CD8-positive, alpha-beta memory T cell (primary cell): ENCODE data around the gene MCM9. TPM values are rescaled to one million over a fixed set of nuclear protein-coding genes. Genes with fewer than 3 reads are reported as not detected.
A peak's percentile ranks its signal among the peaks of the same experiment; 100 is the strongest.
"Not testable (repeated sequence)": the region's sequence is repeated elsewhere in the genome, so short reads cannot be mapped to it uniquely, and the experiment has no call there.

ENCODE experiments used
- CTCF ChIA-PET: fragments of 350-600 bp; sonication (Branson Sonifier 250); formaldehyde crosslinking; loops from one replicate; lab custom pipeline; 2021; ENCODE audit warnings: antibody characterized with exemption; lab: Charles Lee
- POLR2A ChIA-PET: fragments of 350-600 bp; sonication (Branson Sonifier 250); formaldehyde crosslinking; loops from one replicate; lab custom pipeline; 2021; ENCODE audit warnings: antibody characterized with exemption; lab: Charles Lee
- DNase-seq, 5 donors: peaks; one replicate each; pipeline versions ENCODE4 v3.0.0 to v3.0.0-alpha.2; 2020 to 2022; ENCODE audit warnings: mixed read lengths in 1 of 5
- H3K27ac ChIP-seq: one replicate; pipeline ENCODE4 v1.7.0; 2013; ENCODE audit warnings: low read depth, mild to moderate bottlenecking, low read length, moderate library complexity
- H3K27me3 ChIP-seq: 2 replicates; pipeline ENCODE4 v1.7.0; 2013; ENCODE audit warnings: low read length, mild to moderate bottlenecking; ENCODE audit not compliant: insufficient read depth, poor library complexity, severe bottlenecking
- H3K36me3 ChIP-seq: 2 replicates; pipeline ENCODE4 v1.7.0; 2013; ENCODE audit warnings: mild to moderate bottlenecking, low read length, moderate library complexity; ENCODE audit not compliant: insufficient read depth
- H3K4me1 ChIP-seq: 2 replicates; pipeline ENCODE4 v1.7.0; 2013; ENCODE audit warnings: mild to moderate bottlenecking, low read length, moderate library complexity; ENCODE audit not compliant: insufficient read depth
- H3K4me3 ChIP-seq: 2 replicates; pipeline ENCODE4 v1.7.0; 2013; ENCODE audit warnings: mild to moderate bottlenecking, low read length
- H3K9me3 ChIP-seq: 2 replicates; pipeline ENCODE4 v1.7.0; 2013; ENCODE audit warnings: mild to moderate bottlenecking, low read length
- H3K27ac Mint-ChIP-seq, 8 donors: one replicate each; pipeline ENCODE4 v1.8.0; 2020 to 2021; ENCODE audit warnings: mixed read lengths in 8 of 8, mild to moderate bottlenecking in 6 of 8, inconsistent platforms in 3 of 8, moderate library complexity in 3 of 8
- H3K27me3 Mint-ChIP-seq, 2 donors: one replicate each; pipeline ENCODE4 v1.8.0; 2020 to 2021; ENCODE audit warnings: mixed read lengths in 2 of 2, mild to moderate bottlenecking in 1 of 2, moderate library complexity in 1 of 2
- H3K36me3 Mint-ChIP-seq, 3 donors: one replicate each; pipeline ENCODE4 v1.8.0; 2020 to 2021; ENCODE audit warnings: mixed read lengths in 3 of 3, inconsistent platforms in 1 of 3, mild to moderate bottlenecking in 1 of 3
- H3K4me1 Mint-ChIP-seq, 3 donors: one replicate each; pipeline ENCODE4 v1.8.0; 2020 to 2021; ENCODE audit warnings: mixed read lengths in 3 of 3, inconsistent platforms in 1 of 3, mild to moderate bottlenecking in 1 of 3
- H3K4me3 Mint-ChIP-seq, 7 donors: one replicate each; pipeline ENCODE4 v1.8.0; 2020 to 2021; ENCODE audit warnings: mixed read lengths in 7 of 7, mild to moderate bottlenecking in 6 of 7, moderate library complexity in 4 of 7, inconsistent platforms in 2 of 7
- H3K9me3 Mint-ChIP-seq, 5 donors: one replicate each; pipeline ENCODE4 v1.8.0; 2020 to 2022; ENCODE audit warnings: mixed read lengths in 5 of 5, mild to moderate bottlenecking in 3 of 5, moderate library complexity in 2 of 5, inconsistent platforms in 1 of 5
- polyA plus RNA-seq: library from polyadenylated mRNA; unstranded; fragments of 300-500 nt; fragmentation: Illumina TruSeq; gene quantifications from one replicate; pipeline ENCODE4 v1.2.3, GENCODE V29; 2021
- total RNA-seq, 2 experiments: library from RNA; stranded (reverse); gene quantifications; one replicate each; pipeline ENCODE4 v1.2.3, GENCODE V29; 2021

MCM9 gene
- total and polyA plus RNA-seq, 3 experiments from 2014 or later: 18.0 to 25.2 (median 21.3) TPM

DNA sequence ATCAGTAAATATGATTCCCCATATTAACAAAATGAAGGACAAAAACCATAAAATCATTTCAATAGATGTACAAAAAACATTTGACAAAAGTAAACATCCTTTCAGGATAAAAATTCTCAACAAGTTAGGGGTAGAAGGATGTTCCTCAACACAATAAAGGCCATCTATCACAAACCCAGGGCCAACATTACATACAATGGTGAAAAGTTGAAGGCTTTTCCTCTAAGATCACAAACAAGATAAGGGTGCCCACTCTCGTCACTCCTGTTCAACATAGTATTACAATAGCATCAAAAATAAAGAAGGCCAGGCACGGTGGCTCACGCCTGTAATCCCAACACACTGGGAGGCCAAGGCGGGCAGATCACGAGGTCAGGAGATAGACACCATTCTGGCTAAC, 63.6 kb downstream of the MCM9 start:
- CTCF ChIA-PET: no interaction called here

DNA sequence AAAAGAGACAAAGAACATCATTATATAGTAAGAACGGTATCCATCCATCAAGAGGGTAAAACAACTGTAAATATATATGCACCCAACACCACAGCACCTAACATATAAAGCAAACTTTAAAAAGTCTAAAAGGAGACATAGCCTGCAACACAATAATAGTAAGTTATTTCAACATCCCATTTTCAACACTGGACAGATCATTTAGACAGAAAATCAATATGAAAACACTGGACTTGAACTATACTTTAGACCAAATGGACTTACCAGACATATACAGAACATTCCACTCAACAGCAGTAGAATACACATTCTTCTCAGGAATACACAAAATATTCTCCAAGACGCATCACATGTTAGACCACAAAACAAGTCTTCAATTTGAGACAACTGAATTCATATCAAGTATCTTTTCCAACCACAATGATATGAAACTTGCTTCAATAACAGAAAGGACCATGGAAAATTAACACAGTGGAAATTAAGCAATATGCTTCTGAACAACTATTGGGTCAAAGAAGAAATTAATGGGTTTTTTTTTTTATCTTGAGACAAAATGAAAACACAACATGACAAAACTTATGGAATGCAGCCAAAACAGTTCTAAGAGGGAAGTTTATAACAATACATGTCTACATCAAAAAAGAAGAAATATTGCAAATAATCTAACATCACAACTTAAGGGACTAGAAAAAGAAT, 64.9 kb downstream of the MCM9 start:
- POLR2A ChIA-PET: no interaction called here
- Mint-ChIP-seq H3K4me3 (no peak overlapping the region), H3K9me3 (peaks cover 3 to 16% (median 7%) of the 10 kb centered on the region in 5 donors), H3K27ac (no peak overlapping the region), H3K36me3 (peaks cover 14 to 32% (median 14%) of the 10 kb centered on the region in 3 donors), H3K27me3 (no peaks in the 10 kb centered on the region), H3K4me1 (peaks cover 46 to 66% (median 58%) of the 10 kb centered on the region in 3 donors)
- H3K36me3 ChIP-seq: no peaks in the 10 kb centered on the region
- no peak overlapping the region for H3K4me3 ChIP-seq
- H3K9me3 ChIP-seq: no peaks in the 10 kb centered on the region
- peaks cover 9% of the 10 kb centered on the region for H3K4me1 ChIP-seq
- no peak for DNase-seq
- H3K27ac ChIP-seq: no peak overlapping the region
- CTCF ChIA-PET: no interaction called here
- H3K27me3 ChIP-seq: no peaks in the 10 kb centered on the region

More for the DNA sequence above, 63.6 kb downstream of the MCM9 start:
- no peaks in the 10 kb centered on the region for H3K36me3 ChIP-seq
- H3K27me3 ChIP-seq: no peaks in the 10 kb centered on the region
- H3K4me1 Mint-ChIP-seq: peaks cover 37 to 57% (median 51%) of the 10 kb centered on the region in 3 donors
- H3K4me3 Mint-ChIP-seq: no peak overlapping the region
- no peak overlapping the region for H3K27ac Mint-ChIP-seq
- no peaks in the 10 kb centered on the region for H3K4me1 ChIP-seq
- H3K36me3 Mint-ChIP-seq: peaks cover 12 to 32% (median 16%) of the 10 kb centered on the region in 3 donors
- POLR2A ChIA-PET: no interaction called here
- no peak overlapping the region for H3K27ac ChIP-seq
- no peaks in the 10 kb centered on the region for H3K9me3 ChIP-seq
- no peak overlapping the region for H3K4me3 ChIP-seq
- DNase-seq: no peak
- H3K9me3 Mint-ChIP-seq: peaks cover 1 to 11% (median 4%) of the 10 kb centered on the region in 5 donors
- H3K27me3 Mint-ChIP-seq: no peaks in the 10 kb centered on the region

DNA sequence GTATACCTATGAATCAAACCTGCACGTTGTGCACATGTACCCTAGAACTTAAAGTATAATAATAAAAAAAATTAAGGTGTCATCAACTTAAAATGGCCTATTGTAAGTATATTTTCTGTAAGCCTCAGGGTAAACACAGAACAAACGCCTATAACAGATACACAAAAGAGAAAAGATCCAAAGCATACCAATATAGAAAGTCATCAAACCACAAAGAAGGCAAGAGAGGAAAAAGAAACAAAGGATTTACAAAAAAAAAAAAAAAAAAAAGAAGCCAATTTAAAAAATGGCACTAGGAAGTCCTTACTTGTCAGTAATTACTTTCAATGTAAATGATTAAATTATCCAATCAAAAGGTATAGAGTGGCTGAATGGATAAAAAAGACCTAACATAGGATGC, 65.6 kb downstream of the MCM9 start:
- H3K9me3 Mint-ChIP-seq: peaks cover 3 to 16% (median 7%) of the 10 kb centered on the region in 5 donors
- DNase-seq: no peak
- no peaks in the 10 kb centered on the region for H3K27me3 ChIP-seq
- no peaks in the 10 kb centered on the region for H3K9me3 ChIP-seq
- no peaks in the 10 kb centered on the region for H3K36me3 ChIP-seq
- H3K4me3 Mint-ChIP-seq: no peak overlapping the region
- ChIA-PET CTCF (no interaction called here), POLR2A (no interaction called here)
- no peak overlapping the region for H3K27ac ChIP-seq
- H3K4me3 ChIP-seq: no peak overlapping the region
- no peak overlapping the region for H3K27ac Mint-ChIP-seq
- H3K4me1 ChIP-seq: peaks cover 16% of the 10 kb centered on the region
- peaks cover 12 to 30% (median 14%) of the 10 kb centered on the region in 3 donors for H3K36me3 Mint-ChIP-seq
- no peaks in the 10 kb centered on the region for H3K27me3 Mint-ChIP-seq
- H3K4me1 Mint-ChIP-seq: peaks cover 51 to 71% (median 63%) of the 10 kb centered on the region in 3 donors

DNA sequence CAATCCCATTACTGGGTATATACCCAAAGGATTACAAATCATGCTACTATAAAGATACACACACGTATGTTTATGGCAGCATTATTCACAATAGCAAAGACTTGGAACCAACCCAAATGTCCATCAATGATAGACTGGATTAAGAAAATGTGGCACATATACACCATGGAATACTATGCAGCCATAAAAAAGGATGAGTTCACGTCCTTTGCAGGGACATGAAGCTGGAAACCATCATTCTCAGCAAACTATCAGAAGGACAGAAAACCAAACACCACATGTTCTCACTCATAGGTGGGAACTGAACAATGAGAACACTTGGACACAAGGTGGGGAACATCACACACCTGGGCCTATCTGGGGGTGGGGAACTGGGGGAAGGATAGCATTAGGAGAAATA, 66.1 kb downstream of the MCM9 start:
- CTCF ChIA-PET, H3K27ac ChIP-seq, H3K27me3 Mint-ChIP-seq, H3K4me3 ChIP-seq, H3K36me3 ChIP-seq, H3K27me3 ChIP-seq, POLR2A ChIA-PET, H3K27ac Mint-ChIP-seq, H3K9me3 ChIP-seq, H3K4me3 Mint-ChIP-seq, DNase-seq: not testable (repeated sequence)
- H3K36me3 Mint-ChIP-seq: peaks cover 11 to 28% (median 14%) of the 10 kb centered on the region in 3 donors
- H3K4me1 Mint-ChIP-seq: peaks cover 54 to 74% (median 65%) of the 10 kb centered on the region in 3 donors
- peaks cover 20% of the 10 kb centered on the region for H3K4me1 ChIP-seq
- H3K9me3 Mint-ChIP-seq: peaks cover 3 to 16% (median 7%) of the 10 kb centered on the region in 5 donors

DNA sequence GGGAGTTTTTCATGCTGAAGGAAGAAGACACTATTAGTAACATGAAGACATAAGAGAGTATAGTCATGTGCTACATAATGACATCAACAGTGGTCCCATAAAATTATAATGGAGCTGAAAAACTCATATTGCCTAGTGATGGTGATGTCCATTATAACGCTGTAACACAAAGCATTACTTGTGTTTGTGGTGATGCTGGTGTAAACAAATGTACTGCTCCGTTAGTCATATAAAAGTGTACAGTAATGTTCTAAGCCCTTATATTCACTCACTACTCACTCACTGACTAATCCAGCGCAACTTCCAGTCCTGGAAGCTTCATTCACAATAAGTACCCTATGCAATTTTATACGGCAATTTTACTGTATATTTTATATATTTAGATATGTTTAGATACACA, 67.8 kb downstream of the MCM9 start:
- H3K27ac Mint-ChIP-seq: no peak overlapping the region
- peaks cover 3 to 16% (median 7%) of the 10 kb centered on the region in 5 donors for H3K9me3 Mint-ChIP-seq
- Histone ChIP-seq H3K9me3 (no peaks in the 10 kb centered on the region), H3K27ac (no peak overlapping the region), H3K4me3 (no peak overlapping the region), H3K4me1 (peaks cover 22% of the 10 kb centered on the region), H3K36me3 (no peaks in the 10 kb centered on the region), H3K27me3 (no peaks in the 10 kb centered on the region)
- ChIA-PET POLR2A (no interaction called here), CTCF (no interaction called here)
- H3K36me3 Mint-ChIP-seq: peaks cover 11 to 32% (median 14%) of the 10 kb centered on the region in 3 donors
- no peak overlapping the region for H3K4me3 Mint-ChIP-seq
- H3K27me3 Mint-ChIP-seq: no peaks in the 10 kb centered on the region
- H3K4me1 Mint-ChIP-seq: peaks cover 63 to 80% (median 71%) of the 10 kb centered on the region in 3 donors
- DNase-seq: no peak

DNA sequence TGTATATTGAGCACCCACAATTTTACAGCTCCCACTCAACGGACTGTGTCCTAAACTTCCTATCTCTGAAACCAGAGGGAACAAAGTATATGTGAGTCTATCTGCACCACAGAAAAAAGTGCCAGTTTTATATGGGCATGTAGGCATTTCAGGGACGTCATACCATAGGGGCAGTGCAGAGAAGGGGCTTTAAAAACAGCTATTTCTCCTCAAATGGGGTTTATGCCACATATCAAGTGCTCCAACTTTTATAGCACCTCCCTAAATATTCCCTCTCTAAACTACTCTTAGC, 69.9 kb downstream of the MCM9 start:
- Histone ChIP-seq H3K4me1 (peaks cover 22% of the 10 kb centered on the region), H3K27ac (no peak overlapping the region), H3K9me3 (no peaks in the 10 kb centered on the region), H3K27me3 (no peaks in the 10 kb centered on the region), H3K36me3 (no peaks in the 10 kb centered on the region), H3K4me3 (no peak overlapping the region)
- DNase-seq: no peak
- ChIA-PET POLR2A (interaction anchor here (0.6 to 1.2 kb wide), 2 partner anchors 20 to 29 kb away, joined by 3 to 4 read pairs; partner anchors contain the start of gene ASF1A), CTCF (interaction anchor here (1.3 to 1.7 kb wide), 2 partner anchors 64 to 78 kb away, joined by 3 to 4 read pairs; no protein-coding TSS in a partner anchor)
- Mint-ChIP-seq H3K36me3 (peaks cover 14 to 27% (median 16%) of the 10 kb centered on the region in 3 donors), H3K4me1 (peaks cover 53 to 72% (median 71%) of the 10 kb centered on the region in 3 donors), H3K9me3 (peaks cover 3 to 21% (median 7%) of the 10 kb centered on the region in 5 donors), H3K27ac (peak overlapping the region in 6 of 8 donors; percentile 17 to 85 (median 67)), H3K4me3 (peak overlapping the region; percentile 17 to 74 (median 64)), H3K27me3 (no peaks in the 10 kb centered on the region)

DNA sequence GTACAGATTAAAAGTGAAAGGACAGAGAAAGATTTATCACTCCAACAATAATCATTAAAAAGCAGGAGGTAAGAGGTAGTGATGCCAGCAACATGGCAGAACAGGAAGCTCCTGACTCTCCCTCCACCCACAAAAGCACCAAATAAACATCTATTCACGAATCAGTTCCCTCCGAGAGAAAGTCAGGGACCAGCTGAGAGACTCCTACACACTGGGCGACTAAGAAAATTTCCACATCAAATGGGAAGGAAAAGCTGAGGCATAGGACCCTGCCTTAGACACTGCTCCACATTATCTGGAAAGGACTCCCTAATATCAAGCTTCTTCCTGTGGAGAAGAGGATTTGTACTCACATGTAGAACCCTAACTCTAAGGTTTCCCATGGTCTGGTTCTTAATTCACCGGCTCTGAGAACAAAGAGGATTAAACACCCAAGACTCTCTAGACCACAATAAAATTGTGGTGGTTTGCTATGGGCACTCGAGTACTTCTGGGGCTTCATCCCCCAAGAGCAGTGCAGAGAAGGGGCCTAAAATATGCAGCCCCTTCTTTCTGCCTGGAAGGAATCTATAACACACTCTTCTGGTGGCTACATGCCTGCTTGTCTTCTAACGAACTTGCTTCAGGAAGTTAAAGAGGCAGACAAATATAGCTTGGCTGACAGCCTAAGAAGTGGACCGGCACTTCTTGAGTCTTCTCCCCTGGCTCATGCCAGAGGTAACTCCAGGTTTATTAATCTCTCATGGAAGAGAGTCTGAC, 70.4 kb downstream of the MCM9 start:
- DNase-seq: peak in 1 of 5 donors; percentile 12
- Histone ChIP-seq H3K4me1 (peaks cover 22% of the 10 kb centered on the region), H3K9me3 (no peaks in the 10 kb centered on the region), H3K27me3 (no peaks in the 10 kb centered on the region), H3K4me3 (peak overlapping the region; percentile 43), H3K27ac (peak overlapping the region; percentile 18), H3K36me3 (no peaks in the 10 kb centered on the region)
- Mint-ChIP-seq H3K4me1 (peaks cover 53 to 72% (median 71%) of the 10 kb centered on the region in 3 donors), H3K9me3 (peaks cover 2 to 20% (median 7%) of the 10 kb centered on the region in 5 donors), H3K27ac (peak overlapping the region; percentile 21 to 85 (median 67)), H3K27me3 (no peaks in the 10 kb centered on the region), H3K4me3 (peak overlapping the region; percentile 17 to 74 (median 64)), H3K36me3 (peaks cover 16 to 25% (median 17%) of the 10 kb centered on the region in 3 donors)
- POLR2A ChIA-PET: interaction anchor here (0.6 to 1.2 kb wide), 2 partner anchors 19 to 29 kb away, joined by 3 to 4 read pairs; partner anchors contain the start of gene ASF1A
- CTCF ChIA-PET: interaction anchor here (1.1 to 1.7 kb wide), 3 partner anchors 56 to 77 kb away, joined by 3 to 4 read pairs (median 3); no protein-coding TSS in a partner anchor
